HCT116 (cell line): ENCODE results near the gene LRRC3. TPM values are rescaled to one million over a fixed set of nuclear protein-coding genes. Genes with fewer than 3 reads are reported as not detected.

Experiments
- ATAC-seq: fragments of 200-7000 bp; cut with Tn5 transposase; 2 replicates; pipeline ENCODE4 v1.9.1; 2020; ENCODE audit warnings: mild to moderate bottlenecking, moderate library complexity
- BruUV-seq: library from RNA; stranded (reverse); fragments of 400-500 nt; replicated peaks from 2 replicates; lab custom pipeline; 2021; lab: Mats Ljungman, UMichigan
- CTCF ChIA-PET: fragments of 300-600 bp; sonication (Branson Sonifier 250); formaldehyde crosslinking; loops from one replicate; lab custom pipeline; 2021; ENCODE audit warnings: antibody characterized with exemption; lab: Charles Lee
- POLR2A ChIA-PET: fragments of 300-600, 350-600 bp; sonication (Branson Sonifier 250); formaldehyde crosslinking; loops from one replicate; lab custom pipeline; 2021; ENCODE audit warnings: antibody characterized with exemption; lab: Charles Lee
- RAD21 ChIA-PET, 2 experiments: fragments of 300-600 bp; sonication (Branson Sonifier 250); formaldehyde crosslinking; loops; one replicate each; lab custom pipeline; 2023; ENCODE audit warnings: low total read pairs in 2 of 2; ENCODE audit not compliant: uncharacterized antibody in 2 of 2, unreplicated experiment in 2 of 2, low non-redundant PET in 1 of 2; lab: Charles Lee
- DNase-seq: peaks from one replicate; pipeline ENCODE4 v3.0.0-alpha.2; 2010; ENCODE audit warnings: low read depth, low spot score
- H2AFZ ChIP-seq: fragments of 200-600 bp; shearing (Covaris generic), sonication (generic); 2 replicates; pipeline ENCODE4 v1.6.1; 2017; ENCODE audit warnings: low read depth, mixed run types, mixed read lengths, antibody characterized with exemption, low read length; ENCODE audit not compliant: poor library complexity, severe bottlenecking
- H3K27ac ChIP-seq: 2 replicates; pipeline ENCODE4 v1.5.1; 2012; ENCODE audit warnings: low read depth, low read length
- H3K27me3 ChIP-seq: fragments of 200-600 bp; sonication (generic); 2 replicates; pipeline ENCODE4 v1.6.1; 2016; ENCODE audit warnings: mixed run types, low read length, mixed read lengths; ENCODE audit not compliant: insufficient read depth
- H3K36me3 ChIP-seq, 2 experiments: fragments of 200-500 bp in 1 of 2; fragments of 200-600 bp in 1 of 2; sonication (Bioruptor generic) in 1 of 2; sonication (generic) in 1 of 2; 2 replicates each; pipeline versions ENCODE4 v1.5.1 to v1.6.1; 2014 to 2016; ENCODE audit warnings: low read length in 2 of 2, inconsistent platforms in 1 of 2, mixed read lengths in 1 of 2, mixed run types in 1 of 2; ENCODE audit not compliant: insufficient read depth in 2 of 2, control insufficient read depth in 1 of 2
- H3K4me1 ChIP-seq, 2 experiments: fragments of 200-600 bp in 1 of 2; sonication (generic) in 1 of 2; 2 replicates each; pipeline versions ENCODE4 v1.5.1 to v1.6.1; 2012 to 2017; ENCODE audit warnings: low read length in 2 of 2, inconsistent platforms in 1 of 2, mild to moderate bottlenecking in 1 of 2, mixed read lengths in 1 of 2, mixed run types in 1 of 2, moderate library complexity in 1 of 2; ENCODE audit not compliant: insufficient read depth in 2 of 2, control insufficient read depth in 1 of 2
- H3K4me2 ChIP-seq: fragments of 200-600 bp; sonication (generic); 2 replicates; pipeline ENCODE4 v1.6.1; 2017; ENCODE audit warnings: mixed run types, low read length, mixed read lengths
- H3K4me3 ChIP-seq, 2 experiments: fragments of 200-600 bp in 1 of 2; sonication (generic) in 1 of 2; replicated peaks in 1 of 2; 2 replicates each; pipeline ENCODE4 v1.5.1; 2011 to 2016; ENCODE audit warnings: low read length in 2 of 2, control low read depth in 1 of 2, low read depth in 1 of 2, mild to moderate bottlenecking in 1 of 2, mixed read lengths in 1 of 2, mixed run types in 1 of 2
- H3K79me2 ChIP-seq: fragments of 200-600 bp; sonication (generic); 2 replicates; pipeline ENCODE4 v1.6.1; 2017; ENCODE audit warnings: mild to moderate bottlenecking, mixed run types, low read length, moderate library complexity, mixed read lengths; ENCODE audit not compliant: insufficient read depth
- H3K9ac ChIP-seq: fragments of 200-600 bp; sonication (generic); 2 replicates; pipeline ENCODE4 v1.6.1; 2016; ENCODE audit warnings: low read length, mixed read lengths
- H3K9me2 ChIP-seq: fragments of 200-600 bp; sonication (generic), shearing (Covaris generic); 2 replicates; pipeline ENCODE4 v1.6.1; 2017; ENCODE audit warnings: mixed run types, mild to moderate bottlenecking, moderate library complexity; ENCODE audit not compliant: insufficient read depth
- H3K9me3 ChIP-seq, 2 experiments: fragments of 200-500 bp in 1 of 2; fragments of 200-600 bp in 1 of 2; sonication (Bioruptor generic) in 1 of 2; sonication (generic) in 1 of 2; 2 replicates each; pipeline ENCODE4 v1.6.1; 2014 to 2017; ENCODE audit warnings: low read length in 2 of 2, mixed read lengths in 2 of 2, inconsistent platforms in 1 of 2, low read depth in 1 of 2, mild to moderate bottlenecking in 1 of 2, mixed run types in 1 of 2, moderate library complexity in 1 of 2; ENCODE audit not compliant: control insufficient read depth in 1 of 2, insufficient read depth in 1 of 2
- H4K20me1 ChIP-seq: fragments of 200-600 bp; sonication (generic), shearing (Covaris generic); 2 replicates; pipeline ENCODE4 v1.6.1; 2017; ENCODE audit warnings: mixed run types, mild to moderate bottlenecking, moderate library complexity; ENCODE audit not compliant: insufficient read depth
- ATF3 ChIP-seq: IDR thresholded peaks from 2 replicates; pipeline ENCODE4 v1.6.1; 2012
- CEBPB ChIP-seq: IDR thresholded peaks from 2 replicates; pipeline ENCODE4 v1.6.1; 2012; ENCODE audit warnings: low read depth
- CTCF ChIP-seq, 3 experiments: fragments of 200-600 bp in 1 of 3; sonication (generic) in 1 of 3; IDR thresholded peaks in 2 of 3; conservative IDR thresholded peaks in 1 of 3; 2 replicates each; pipeline ENCODE4 v1.5.1; 2012 to 2017; ENCODE audit warnings: low read depth in 2 of 3, low read length in 2 of 3, antibody characterized with exemption in 1 of 3, borderline replicate concordance in 1 of 3, control low read depth in 1 of 3, mild to moderate bottlenecking in 1 of 3, mixed read lengths in 1 of 3, mixed run types in 1 of 3, moderate library complexity in 1 of 3; ENCODE audit not compliant: insufficient read depth in 1 of 3
- ELF1 ChIP-seq: IDR thresholded peaks from 2 replicates; pipeline ENCODE4 v1.6.1; 2012; ENCODE audit warnings: low read depth, borderline replicate concordance
- EZH2 ChIP-seq: fragments of 200-600 bp; sonication (generic); IDR thresholded peaks from 2 replicates; pipeline ENCODE4 v1.6.1; 2017; ENCODE audit warnings: antibody characterized with exemption, mixed run types
- EZH2phosphoT487 ChIP-seq: fragments of 200-600 bp; IDR thresholded peaks from 2 replicates; pipeline ENCODE4 v1.6.1; 2018; ENCODE audit warnings: antibody characterized with exemption, borderline replicate concordance
- POLR2AphosphoS5 ChIP-seq: IDR thresholded peaks from 2 replicates; pipeline ENCODE4 v1.6.1; 2011; ENCODE audit warnings: mild to moderate bottlenecking, low read depth, low read length, moderate library complexity
- SP1 ChIP-seq: IDR thresholded peaks from 2 replicates; pipeline ENCODE4 v1.6.1; 2012; ENCODE audit warnings: low read depth
- SRF ChIP-seq: IDR thresholded peaks from 2 replicates; pipeline ENCODE4 v1.6.1; 2012; ENCODE audit warnings: low read depth
- YY1 ChIP-seq: IDR thresholded peaks from 2 replicates; pipeline ENCODE4 v1.6.1; 2011; ENCODE audit warnings: low read length, low read depth, moderate library complexity, mild to moderate bottlenecking; ENCODE audit not compliant: insufficient replicate concordance; ENCODE audit errors: extremely low read depth
- ZBTB33 ChIP-seq: IDR thresholded peaks from 2 replicates; pipeline ENCODE4 v1.6.1; 2011; ENCODE audit warnings: mild to moderate bottlenecking, low read length, moderate library complexity; ENCODE audit not compliant: insufficient replicate concordance; ENCODE audit errors: extremely low read depth
- ZFX ChIP-seq: fragments of 450-650 bp; IDR thresholded peaks from 2 replicates; pipeline ENCODE4 v1.6.1; 2017
- ZNF274 ChIP-seq: fragments of 200-500 bp; sonication (Bioruptor generic); IDR thresholded peaks from 2 replicates; pipeline ENCODE4 v1.6.1; 2014; ENCODE audit warnings: mild to moderate bottlenecking, low read depth, low read length, inconsistent platforms
- intact Hi-C: fragments of 100-400 bp; cut with micrococcal nuclease; formaldehyde crosslinking; loops from 2 replicates; pipeline ENCODE4 v1.10.0; 2022
- total RNA-seq: library from RNA; stranded (reverse); gene quantifications from one replicate; pipeline ENCODE4 v1.2.1, GENCODE V29; 2021; ENCODE audit not compliant: unreplicated experiment

LRRC3 gene
- total RNA-seq, 1 experiment from 2014 or later, result 7.5 TPM

- H3K4me1 ChIP-seq, result no peaks in the 10 kb centered on the region
- CTCF ChIA-PET, result no interaction called here
- TF ChIP-seq CTCF (IDR thresholded peaks at IDR 0.05 in 2 of 3, conservative IDR thresholded peaks at IDR 0.05 in 1 of 3; ENCODE audit: borderline replicate concordance in 1 of 3, insufficient read depth in 1 of 3, low read depth in 2 of 3, low read length in 2 of 3) (no peak), CEBPB (no peak), ZNF274 (no peak), EZH2phosphoT487 (no peak)
- TF ChIP-seq, all 23 proteins: peak for 0
- no peak overlapping the region for H3K4me3 ChIP-seq
- peaks cover 3% of the 10 kb centered on the region; the same call in 1 of the 2 replicates for H3K27me3 ChIP-seq
- no peak overlapping the region for H3K9ac ChIP-seq
- ATAC-seq, result no peak
- ChIA-PET POLR2A (no interaction called here), RAD21 (no interaction called here)
- H3K79me2 ChIP-seq, result no peaks in the 10 kb centered on the region
- no peak for DNase-seq
- intact Hi-C loops, result no loop called here
- no peak overlapping the region for H2AFZ ChIP-seq
- no peak overlapping the region for H3K27ac ChIP-seq
- no peaks in the 10 kb centered on the region for H3K9me2 ChIP-seq
- H3K36me3 ChIP-seq, result no peaks in the 10 kb centered on the region
- peaks cover 11 to 13% of the 10 kb centered on the region in 2 experiments; a peak in 2 of 4 replicates for H3K9me3 ChIP-seq
- H4K20me1 ChIP-seq, result no peaks in the 10 kb centered on the region
- no TSS peak for BruUV-seq
- H3K4me2 ChIP-seq, result no peak overlapping the region
These were observed 35.1 kb downstream of the LRRC3 start for GRCh38 chr21:44490405-44490804.

GRCh38 chr21:44490816-44491215 is 35.5 kb downstream of the LRRC3 start:
- peaks cover 11 to 13% of the 10 kb centered on the region in 2 experiments; a peak in 2 of 4 replicates for H3K9me3 ChIP-seq
- H2AFZ ChIP-seq, result no peak overlapping the region
- BruUV-seq, result no TSS peak
- no peaks in the 10 kb centered on the region for H3K4me1 ChIP-seq
- no peaks in the 10 kb centered on the region for H3K9me2 ChIP-seq
- ATAC-seq, result no peak
- no peak for DNase-seq
- POLR2A ChIA-PET, result no interaction called here
- no peak overlapping the region for H3K27ac ChIP-seq
- H3K79me2 ChIP-seq, result no peaks in the 10 kb centered on the region
- RAD21 ChIA-PET, result no interaction called here
- H4K20me1 ChIP-seq, result no peaks in the 10 kb centered on the region
- H3K36me3 ChIP-seq, result no peaks in the 10 kb centered on the region
- H3K27me3 ChIP-seq, result peaks cover 7% of the 10 kb centered on the region; the same call in 1 of the 2 replicates
- H3K4me3 ChIP-seq, result no peak overlapping the region
- H3K4me2 ChIP-seq, result no peak overlapping the region
- intact Hi-C loops, result no loop called here
- CTCF ChIA-PET, result no interaction called here
- H3K9ac ChIP-seq, result no peak overlapping the region
- no peak for TF ChIP-seq ELF1
- TF ChIP-seq SP1, result no peak
- no peak for TF ChIP-seq YY1
- no peak for TF ChIP-seq ZFX
- no peak for TF ChIP-seq ATF3
- no peak for TF ChIP-seq EZH2phosphoT487
- TF ChIP-seq CEBPB, result no peak
- no peak for TF ChIP-seq POLR2AphosphoS5
- TF ChIP-seq EZH2, result no peak
- TF ChIP-seq SRF, result no peak
- no peak for TF ChIP-seq ZBTB33
